Hematopoietic multipotent progenitor cell (in vitro differentiated cells): ENCODE measurements around the gene GDAP1L1. TPM values are rescaled to one million over a fixed set of nuclear protein-coding genes. Genes with fewer than 3 reads are reported as not detected.
A peak's percentile ranks its signal among the peaks of the same experiment; 100 is the strongest.
"Not testable (repeated sequence)": the region's sequence is repeated elsewhere in the genome, so short reads cannot be mapped to it uniquely, and the experiment has no call there.

Source experiments
- DNase-seq, 3 donors: peaks; one replicate each; pipeline ENCODE4 v3.0.0-alpha.2; 2011 to 2015; ENCODE audit warnings: low read depth in 2 of 3, low spot score in 2 of 3
- total RNA-seq: library from RNA; depleted of rRNA; stranded (reverse); fragments of >200 nt; gene quantifications from one replicate; pipeline ENCODE4 v1.2.3, GENCODE V29; 2012

The GDAP1L1 gene
- total RNA-seq, 1 donor = not detected

DNA sequence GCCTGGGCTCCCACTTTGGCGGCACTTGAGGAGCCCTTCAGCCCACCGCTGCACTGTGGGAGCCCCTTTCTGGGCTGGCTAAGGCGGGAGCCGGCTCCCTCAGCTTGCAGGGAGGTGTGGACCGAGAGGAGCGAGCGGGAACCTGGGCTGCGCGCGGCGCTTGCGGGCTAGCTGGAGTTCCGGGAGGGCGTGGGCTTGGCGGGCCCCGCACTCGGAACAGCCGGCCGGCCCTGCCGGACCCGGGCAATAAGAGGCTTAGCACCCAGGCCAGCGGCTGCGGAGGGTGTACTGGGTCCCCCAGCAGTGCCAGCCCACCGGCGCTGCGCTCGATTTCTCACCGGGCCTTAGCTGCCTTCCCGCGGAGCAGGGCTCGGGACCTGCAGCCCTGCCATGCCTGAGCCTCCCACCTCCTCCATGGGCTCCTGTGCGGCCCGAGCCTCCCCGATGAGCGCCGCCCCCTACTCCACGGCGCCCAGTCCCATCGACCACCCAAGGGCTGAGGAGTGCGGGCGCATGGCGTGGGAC, 52.0 kb downstream of the GDAP1L1 start:
- not testable (repeated sequence) for DNase-seq

DNA sequence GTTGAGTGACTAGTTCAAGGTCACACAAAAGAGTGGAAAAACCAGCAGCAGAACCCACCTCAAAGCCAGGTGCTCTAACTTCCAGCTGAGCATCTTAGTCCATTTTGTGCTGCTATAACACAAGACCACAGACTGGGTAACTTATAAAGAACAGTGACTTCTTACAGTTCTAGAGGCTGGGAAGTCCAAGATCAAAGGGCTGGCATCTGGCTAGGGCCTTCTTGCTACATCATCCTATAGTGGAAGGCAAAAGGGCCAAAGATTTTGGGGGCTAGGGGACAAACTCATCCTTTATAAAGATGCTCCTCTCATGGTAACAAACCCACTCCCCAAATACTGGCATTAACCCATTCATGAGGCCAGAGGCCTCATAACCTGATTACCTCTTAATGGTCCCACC, 54.2 kb downstream of the GDAP1L1 start:
- DNase-seq = no peak

GRCh38 chr20:44302026-44302669, 55.0 kb downstream of the GDAP1L1 start:
- DNase-seq = no peak

DNA sequence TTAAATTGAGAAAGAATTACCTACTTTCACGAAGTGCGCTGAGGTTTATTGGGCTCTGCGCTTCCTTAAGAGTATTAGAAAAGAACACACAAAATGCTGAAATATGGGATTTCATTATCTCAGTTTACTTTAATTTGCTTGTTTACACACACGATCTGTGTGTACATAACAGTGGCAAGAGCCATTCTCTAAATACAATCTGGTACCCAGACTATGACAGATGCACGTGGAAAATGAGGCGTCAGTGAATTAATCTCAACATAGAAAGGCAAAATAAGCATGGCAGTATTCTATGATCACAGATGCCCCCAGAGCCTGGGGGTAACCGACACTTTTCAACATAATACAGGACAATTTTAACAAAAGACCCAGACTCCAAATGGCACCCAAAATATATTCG, 55.6 kb downstream of the GDAP1L1 start:
- DNase-seq = no peak

DNA sequence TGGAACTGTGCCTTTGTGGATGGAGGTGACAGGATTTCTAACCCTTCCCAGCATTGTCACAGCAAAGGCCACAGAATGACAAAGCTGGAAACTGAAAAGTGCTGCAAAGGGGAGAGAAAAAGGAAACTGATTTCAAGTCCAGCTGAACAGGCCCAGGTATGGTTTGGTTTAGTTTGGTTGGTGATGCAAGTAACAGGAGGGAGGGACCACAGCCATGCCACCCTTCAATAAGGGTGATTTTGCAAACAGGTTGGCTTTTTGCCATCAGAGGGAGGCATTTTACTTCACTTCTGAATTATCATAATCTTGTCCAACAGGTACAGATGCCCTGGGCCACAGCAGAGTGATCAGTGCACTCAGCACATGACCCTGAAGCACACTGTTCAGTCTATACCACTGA, 57.3 kb downstream of the GDAP1L1 start:
- no peak for DNase-seq

DNA sequence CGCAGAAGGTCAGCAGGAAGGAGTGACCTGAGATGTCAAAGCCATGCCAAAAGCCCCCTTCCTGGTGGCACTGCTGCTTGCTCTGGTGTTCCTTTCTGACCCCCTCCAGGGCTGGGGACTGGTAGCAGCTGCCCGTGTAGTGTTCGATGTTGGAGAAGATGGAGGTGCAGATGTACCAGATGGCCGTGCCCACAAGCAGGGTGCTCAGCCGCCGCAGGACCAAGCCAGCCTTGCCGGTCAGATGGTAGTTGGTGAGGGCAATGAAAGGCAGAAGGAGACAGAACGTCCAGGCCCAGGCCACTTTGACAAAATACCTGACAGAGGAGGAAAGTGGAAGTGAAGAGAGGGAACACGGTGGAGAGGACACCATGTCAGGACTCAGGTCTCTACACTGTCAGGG, 59.8 kb downstream of the GDAP1L1 start:
- no peak for DNase-seq

GRCh38 chr20:44309763-44310663, 62.9 kb downstream of the GDAP1L1 start:
- peak in 2 of 3 donors; percentile 22 to 40 for DNase-seq

GRCh38 chr20:44310664-44311639, 63.8 kb downstream of the GDAP1L1 start, which contains the start of gene FITM2:
FITM2 (minus strand) TSS chr20:44311202; CDS start chr20:44311148, 54 bp downstream.
- peak; percentile 96 to 99 (median 98) for DNase-seq

- DNase-seq = no peak
These were observed 67.8 kb downstream of the GDAP1L1 start for GRCh38 chr20:44314870-44315269.

DNA sequence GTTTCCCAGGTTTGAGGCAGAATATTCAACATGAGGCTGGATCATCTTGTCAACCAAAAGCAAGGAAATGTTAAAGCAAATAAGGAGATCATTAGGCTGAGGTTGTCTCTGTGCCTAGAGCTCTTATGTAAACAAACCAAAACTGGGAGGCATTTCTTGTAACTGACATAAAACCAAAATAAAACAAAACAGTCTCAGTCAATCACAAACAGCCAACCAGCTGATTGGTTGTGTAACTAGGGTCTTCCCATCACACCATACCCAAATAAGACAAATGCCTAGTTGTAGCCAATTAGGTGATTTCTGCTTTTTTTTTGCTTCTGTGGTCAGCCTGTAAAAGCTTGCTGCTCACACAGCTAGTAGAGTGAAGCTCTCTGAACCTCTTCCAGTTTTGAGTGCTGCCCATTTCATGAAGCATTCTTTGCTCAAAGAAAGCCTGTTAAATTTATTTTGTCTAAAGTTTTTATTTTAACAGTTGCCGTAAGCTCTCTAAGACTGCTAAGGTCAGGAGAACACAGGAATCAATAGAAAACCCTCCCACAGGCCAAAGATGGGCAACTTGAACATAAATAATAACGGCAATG, 72.8 kb downstream of the GDAP1L1 start:
- no peak for DNase-seq

DNA sequence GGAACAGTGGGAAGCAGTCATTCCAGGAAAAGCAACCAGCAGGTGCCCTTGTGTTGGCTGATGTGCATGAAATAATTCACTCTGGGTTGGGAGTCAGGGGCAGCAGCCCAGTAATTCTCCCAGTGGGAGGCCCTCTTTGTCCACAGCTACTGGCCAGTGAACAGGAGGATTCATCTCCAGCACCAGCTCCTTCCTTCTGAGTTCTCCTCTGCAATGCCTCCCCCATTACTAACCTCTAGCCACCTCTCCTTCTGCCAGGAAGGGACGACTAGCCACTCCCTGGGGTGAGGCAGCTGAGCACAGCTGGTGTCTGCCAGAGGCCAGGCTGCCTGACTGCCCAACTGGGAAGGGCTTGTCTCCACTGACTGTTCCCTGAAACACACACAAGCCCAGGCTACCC, 77.2 kb downstream of the GDAP1L1 start:
- DNase-seq = no peak

DNA sequence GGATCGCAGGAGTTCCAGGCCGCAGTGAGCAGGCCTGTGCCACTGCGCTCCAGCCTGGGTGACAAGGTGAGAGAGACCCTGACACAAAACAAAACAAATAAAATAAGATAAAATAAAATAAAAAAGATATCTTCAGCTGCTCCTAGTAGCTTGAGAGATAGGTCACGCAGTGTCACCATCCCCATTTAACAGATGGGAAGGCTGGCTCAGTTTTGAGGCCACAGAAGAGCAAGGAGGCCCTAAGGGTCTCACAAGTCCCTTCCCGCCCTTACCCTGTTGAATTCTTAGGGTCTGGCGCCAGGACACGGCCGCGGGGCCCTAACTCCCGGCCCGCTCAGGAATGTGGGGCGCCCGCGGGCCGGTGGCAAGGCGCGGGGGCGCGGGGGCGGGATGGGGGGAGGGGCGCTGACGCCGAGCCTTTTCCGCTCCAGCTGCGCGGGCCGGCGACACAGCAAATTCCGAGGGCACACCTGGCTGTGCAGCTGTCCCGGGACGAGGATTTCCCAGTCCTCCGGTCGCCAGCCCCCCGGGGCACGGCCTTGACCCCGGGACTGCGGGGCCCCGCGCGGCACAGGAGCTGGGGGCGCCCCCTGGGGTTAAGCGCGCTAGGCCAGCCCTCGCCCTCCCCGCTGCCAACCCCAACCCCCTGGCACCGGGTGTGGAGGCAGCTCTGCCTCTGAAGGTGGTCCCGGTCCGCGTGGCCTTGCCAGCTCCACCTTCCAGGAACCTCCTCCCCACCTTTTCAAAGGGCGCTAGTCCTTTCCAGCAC, 79.5 kb downstream of the GDAP1L1 start:
- DNase-seq = peak in 1 of 3 donors; percentile 7

DNA sequence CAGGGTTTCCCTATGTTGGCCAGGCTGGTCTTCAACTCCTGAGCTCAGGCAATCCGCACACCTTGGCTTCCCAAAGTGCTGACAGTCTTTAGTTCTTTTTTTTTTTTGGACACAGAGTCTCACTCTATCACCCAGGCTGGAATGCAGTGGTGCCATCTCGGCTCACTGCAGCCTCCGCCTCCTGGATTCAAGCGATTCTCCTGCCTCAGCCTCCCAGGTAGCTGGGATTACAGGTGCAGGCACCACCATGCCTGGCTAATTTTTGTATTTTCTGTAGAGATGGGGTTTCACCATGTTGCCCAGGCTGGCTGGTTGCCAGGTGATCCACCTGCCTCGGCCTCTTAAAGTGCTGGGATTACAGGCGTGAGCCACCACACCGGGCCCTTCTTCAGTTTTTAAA, 80.6 kb downstream of the GDAP1L1 start:
- DNase-seq = not testable (repeated sequence)

GRCh38 chr20:44328428-44328827, 81.3 kb downstream of the GDAP1L1 start:
- DNase-seq = no peak

Other genes starting within 250 kb of the GDAP1L1 start
- under 0.01 TPM for gene JPH2, start 60.1 kb upstream of the GDAP1L1 start, total RNA-seq
- 26.9 TPM for gene OSER1, start 36.5 kb upstream of the GDAP1L1 start, total RNA-seq
- 2.2 TPM for gene FITM2, start 63.9 kb downstream of the GDAP1L1 start, total RNA-seq
- not detected for gene R3HDML, start 89.7 kb downstream of the GDAP1L1 start, total RNA-seq
- under 0.01 TPM for gene HNF4A, start 108.4 kb downstream of the GDAP1L1 start, total RNA-seq
- gene TTPAL, start 228.6 kb downstream of the GDAP1L1 start, total RNA-seq = 2.4 TPM